Fibroblast of lung (primary cell): Measurements from ENCODE around the gene SLK. TPM values are rescaled to one million over a fixed set of nuclear protein-coding genes. Genes with fewer than 3 reads are reported as not detected.

Source experiments
- DNase-seq, 2 donors: peaks; one replicate each; pipeline versions ENCODE4 v3.0.0 to v3.0.0-alpha.2; 2010; ENCODE audit warnings: low read depth in 2 of 2
- H2AFZ ChIP-seq: 2 replicates; pipeline ENCODE4 v1.5.1; 2012; ENCODE audit warnings: low read length, control low read depth, inconsistent platforms
- H3K27ac ChIP-seq: 2 replicates; pipeline ENCODE4 v1.5.1; 2011; ENCODE audit warnings: low read length, control low read depth; ENCODE audit not compliant: insufficient read depth
- H3K27me3 ChIP-seq: 2 replicates; pipeline ENCODE4 v1.5.1; 2011; ENCODE audit warnings: mild to moderate bottlenecking, low read length; ENCODE audit not compliant: control insufficient read depth, insufficient read depth
- H3K36me3 ChIP-seq: 2 replicates; pipeline ENCODE4 v1.5.1; 2011; ENCODE audit warnings: low read length; ENCODE audit not compliant: control insufficient read depth, insufficient read depth
- H3K4me1 ChIP-seq: 2 replicates; pipeline ENCODE4 v1.5.1; 2011; ENCODE audit warnings: low read length; ENCODE audit not compliant: control insufficient read depth, insufficient read depth; ENCODE audit errors: extremely low read depth
- H3K4me2 ChIP-seq: 2 replicates; pipeline ENCODE4 v1.5.1; 2011; ENCODE audit warnings: low read length, control low read depth; ENCODE audit not compliant: insufficient read depth; ENCODE audit errors: extremely low read depth
- H3K4me3 ChIP-seq, 4 experiments: fragments of 200-600 bp in 1 of 4; sonication (generic) in 1 of 4; replicated peaks in 1 of 4; 2 replicates each; pipeline ENCODE4 v1.5.1; 2011 to 2016; ENCODE audit warnings: low read length in 4 of 4, low read depth in 3 of 4, mild to moderate bottlenecking in 3 of 4, control low read depth in 2 of 4, inconsistent platforms in 1 of 4, mixed read lengths in 1 of 4; ENCODE audit not compliant: insufficient read depth in 1 of 4; ENCODE audit errors: control extremely low read depth in 1 of 4
- H3K79me2 ChIP-seq: 2 replicates; pipeline ENCODE4 v1.5.1; 2012; ENCODE audit warnings: mild to moderate bottlenecking, low read length, inconsistent platforms; ENCODE audit not compliant: control insufficient read depth, insufficient read depth
- H3K9ac ChIP-seq: 2 replicates; pipeline ENCODE4 v1.5.1; 2011; ENCODE audit warnings: mild to moderate bottlenecking, low read length, control low read depth; ENCODE audit not compliant: insufficient read depth
- H3K9me3 ChIP-seq: 2 replicates; pipeline ENCODE4 v1.5.1; 2012; ENCODE audit warnings: low read depth, low read length; ENCODE audit not compliant: control insufficient read depth, insufficient read depth
- H4K20me1 ChIP-seq: 2 replicates; pipeline ENCODE4 v1.5.1; 2011; ENCODE audit warnings: low read length; ENCODE audit not compliant: control insufficient read depth, insufficient read depth; ENCODE audit errors: extremely low read depth
- CTCF ChIP-seq, 2 donors: IDR thresholded peaks in 1 of 2; conservative IDR thresholded peaks in 1 of 2; 1 replicate in 1 of 2; 2 replicates in 1 of 2; pipeline ENCODE4 v1.5.1; 2011 to 2012; ENCODE audit warnings: low read length in 2 of 2, control low read depth in 1 of 2, inconsistent platforms in 1 of 2, low read depth in 1 of 2, mild to moderate bottlenecking in 1 of 2
- EZH2 ChIP-seq: IDR thresholded peaks from 2 replicates; pipeline ENCODE4 v1.5.1; 2012; ENCODE audit warnings: low read length, control low read depth, mild to moderate bottlenecking; ENCODE audit errors: missing control alignments
- polyA plus RNA-seq, 2 donors: library from polyadenylated mRNA; depleted of rRNA in 1 of 2; stranded (reverse) in 1 of 2; unstranded in 1 of 2; fragments of >200 nt; gene quantifications; 2 replicates each; pipeline ENCODE4 v1.2.1, GENCODE V29; 2011 to 2012; ENCODE audit warnings: missing spikeins in 1 of 2
- total RNA-seq: library from RNA; depleted of rRNA; stranded (reverse); fragments of >200 nt; gene quantifications from 2 replicates; pipeline ENCODE4 v1.2.1, GENCODE V29; 2014

The SLK gene
- total and polyA plus RNA-seq, 2 donors (not counting 1 experiment from before 2014, with no cell fraction given): 18.2 to 63.1 TPM

- Histone ChIP-seq H3K4me3 (no peak overlapping the region), H3K79me2 (no peaks in the 10 kb centered on the region), H3K36me3 (no peaks in the 10 kb centered on the region), H3K4me1 (no peaks in the 10 kb centered on the region), H3K4me2 (no peak overlapping the region), H4K20me1 (no peaks in the 10 kb centered on the region), H3K9me3 (no peaks in the 10 kb centered on the region), H3K9ac (no peak overlapping the region), H3K27ac (no peak overlapping the region), H2AFZ (no peak overlapping the region), H3K27me3 (no peaks in the 10 kb centered on the region)
- no peak for TF ChIP-seq EZH2
- TF ChIP-seq CTCF (conservative IDR thresholded peaks at IDR 0.05 in 1 of 2, IDR thresholded peaks at IDR 0.05 in 1 of 2; ENCODE audit: low read depth in 1 of 2, low read length in 2 of 2): no peak
- DNase-seq: no peak
Observed at GRCh38 chr10:103933557-103934121, 33.3 kb upstream of the SLK start.

GRCh38 chr10:103934308-103934707 is 32.6 kb upstream of the SLK start:
- Histone ChIP-seq H3K9me3 (no peaks in the 10 kb centered on the region), H3K27me3 (no peaks in the 10 kb centered on the region), H4K20me1 (no peaks in the 10 kb centered on the region), H3K79me2 (no peaks in the 10 kb centered on the region), H3K4me3 (no peak overlapping the region), H3K27ac (no peak overlapping the region), H3K4me1 (no peaks in the 10 kb centered on the region), H3K9ac (no peak overlapping the region), H3K36me3 (no peaks in the 10 kb centered on the region), H2AFZ (no peak overlapping the region), H3K4me2 (no peak overlapping the region)
- TF ChIP-seq CTCF (conservative IDR thresholded peaks at IDR 0.05 in 1 of 2, IDR thresholded peaks at IDR 0.05 in 1 of 2; ENCODE audit: low read depth in 1 of 2, low read length in 2 of 2) (no peak), EZH2 (no peak)
- DNase-seq: no peak

- Histone ChIP-seq H3K27ac (no peak overlapping the region), H4K20me1 (no peaks in the 10 kb centered on the region), H3K4me1 (no peaks in the 10 kb centered on the region), H3K27me3 (no peaks in the 10 kb centered on the region), H3K4me2 (no peak overlapping the region), H2AFZ (no peak overlapping the region), H3K36me3 (no peaks in the 10 kb centered on the region), H3K4me3 (no peak overlapping the region), H3K9me3 (no peaks in the 10 kb centered on the region), H3K79me2 (no peaks in the 10 kb centered on the region), H3K9ac (no peak overlapping the region)
- TF ChIP-seq EZH2 (no peak), CTCF (conservative IDR thresholded peaks at IDR 0.05 in 1 of 2, IDR thresholded peaks at IDR 0.05 in 1 of 2; ENCODE audit: low read depth in 1 of 2, low read length in 2 of 2) (no peak)
- DNase-seq: no peak
Observed at GRCh38 chr10:103936022-103936421, 30.9 kb upstream of the SLK start.
